Hematopoietic multipotent progenitor cell (in vitro differentiated cells): ENCODE measurements around the gene CORO2B. TPM values are rescaled to one million over a fixed set of nuclear protein-coding genes. Genes with fewer than 3 reads are reported as not detected.
"Not testable (repeated sequence)": the region's sequence is repeated elsewhere in the genome, so short reads cannot be mapped to it uniquely, and the experiment has no call there.

Experiments used
- DNase-seq, 3 donors: peaks; one replicate each; pipeline ENCODE4 v3.0.0-alpha.2; 2011 to 2015; ENCODE audit warnings: low read depth in 2 of 3, low spot score in 2 of 3
- total RNA-seq: library from RNA; depleted of rRNA; stranded (reverse); fragments of >200 nt; gene quantifications from one replicate; pipeline ENCODE4 v1.2.3, GENCODE V29; 2012

Gene CORO2B
- total RNA-seq, 1 donor: under 0.01 TPM

DNA sequence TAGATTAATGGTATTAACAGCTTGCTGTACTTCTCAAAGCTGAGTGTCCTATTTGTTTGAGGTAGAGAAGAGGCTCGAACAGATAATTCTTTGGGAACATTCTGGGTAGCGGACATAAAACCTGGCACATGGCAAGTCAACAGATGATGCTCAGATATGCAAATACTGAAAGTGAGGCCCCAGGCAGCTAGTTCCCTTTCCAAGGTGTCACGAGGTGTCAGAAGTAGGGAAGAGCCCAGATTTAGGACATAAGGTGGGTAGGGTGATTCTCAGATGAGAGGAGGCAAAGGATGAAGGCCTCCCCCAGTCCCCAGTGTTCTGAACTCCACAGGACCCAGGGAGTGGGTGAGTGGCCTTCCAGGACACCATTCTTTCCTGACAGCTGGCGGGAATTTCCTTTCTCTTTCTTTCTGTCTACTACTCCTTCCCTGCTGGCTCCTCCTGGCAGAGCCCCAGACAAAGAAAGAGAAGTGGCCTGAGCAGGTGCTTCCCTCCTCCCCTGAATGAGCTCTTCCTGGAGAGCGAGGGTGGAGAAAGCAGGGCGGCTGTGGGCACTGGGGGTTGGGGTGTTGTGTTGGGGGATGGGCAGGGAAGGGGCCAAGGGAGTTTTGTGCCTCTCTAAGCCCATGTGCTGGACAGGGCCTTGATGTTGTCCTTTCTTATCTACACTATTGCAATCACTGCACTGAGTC lies 87.5 kb downstream of the CORO2B start:
- DNase-seq: peak in 2 of 3 donors; percentile 63 to 85

GRCh38 chr15:68666812-68667450 lies 88.1 kb downstream of the CORO2B start:
- DNase-seq: no peak

GRCh38 chr15:68667800-68668625 lies 89.2 kb downstream of the CORO2B start:
- no peak for DNase-seq

- DNase-seq: no peak
These were observed 90.3 kb downstream of the CORO2B start for GRCh38 chr15:68668926-68669600.

DNA sequence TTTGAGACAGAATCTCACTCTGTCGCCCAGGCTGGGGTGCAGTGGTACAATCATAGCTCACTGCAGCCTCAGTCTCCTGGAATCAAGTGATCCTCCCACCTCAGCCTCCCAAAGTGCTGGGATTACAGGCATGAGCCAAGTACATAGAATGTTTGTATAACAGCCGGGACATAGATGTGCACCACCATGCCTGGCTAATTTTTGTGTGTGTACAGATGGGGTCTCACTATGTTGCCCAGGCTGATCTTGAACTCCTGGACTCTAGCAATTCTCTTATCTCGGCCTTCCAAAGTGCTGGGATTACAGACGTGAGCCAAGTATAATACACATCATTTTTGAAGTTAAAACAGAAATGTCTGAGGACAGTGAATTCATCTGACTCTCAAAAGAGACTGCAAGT lies 93.5 kb downstream of the CORO2B start:
- DNase-seq: no peak

GRCh38 chr15:68672781-68673205 lies 94.0 kb downstream of the CORO2B start:
- no peak for DNase-seq

- DNase-seq: peak in 2 of 3 donors; percentile 32 to 58
These were observed 96.2 kb downstream of the CORO2B start for GRCh38 chr15:68674975-68675374.

DNA sequence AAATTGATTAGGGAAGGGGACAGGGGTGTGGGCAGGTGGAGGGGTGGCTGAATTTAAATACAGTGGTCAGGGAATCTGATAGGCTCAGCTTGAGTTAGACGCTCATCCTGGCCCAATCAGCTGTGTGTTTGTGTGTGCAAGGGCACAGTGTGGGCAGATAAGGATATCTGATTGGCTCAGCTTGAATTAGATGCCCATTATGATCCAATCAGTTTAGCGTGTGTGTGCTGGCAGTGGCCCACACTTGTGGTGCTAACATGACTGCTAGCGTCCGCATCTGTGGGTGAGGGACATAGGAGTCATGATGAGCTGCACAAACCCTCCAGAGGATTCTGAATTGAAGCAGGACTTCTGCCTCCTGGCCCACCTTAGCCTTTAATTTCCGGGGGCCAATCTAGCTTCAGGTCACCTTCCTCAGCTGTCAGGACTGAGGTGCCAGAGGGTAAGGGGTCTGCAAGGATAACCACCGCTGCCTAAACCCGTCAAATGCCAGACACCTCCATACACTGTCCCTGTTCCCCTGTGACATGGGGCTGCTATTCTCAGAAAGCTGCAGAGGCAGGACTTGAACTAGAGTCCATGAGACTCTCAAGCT lies 97.3 kb downstream of the CORO2B start:
- no peak for DNase-seq

DNA sequence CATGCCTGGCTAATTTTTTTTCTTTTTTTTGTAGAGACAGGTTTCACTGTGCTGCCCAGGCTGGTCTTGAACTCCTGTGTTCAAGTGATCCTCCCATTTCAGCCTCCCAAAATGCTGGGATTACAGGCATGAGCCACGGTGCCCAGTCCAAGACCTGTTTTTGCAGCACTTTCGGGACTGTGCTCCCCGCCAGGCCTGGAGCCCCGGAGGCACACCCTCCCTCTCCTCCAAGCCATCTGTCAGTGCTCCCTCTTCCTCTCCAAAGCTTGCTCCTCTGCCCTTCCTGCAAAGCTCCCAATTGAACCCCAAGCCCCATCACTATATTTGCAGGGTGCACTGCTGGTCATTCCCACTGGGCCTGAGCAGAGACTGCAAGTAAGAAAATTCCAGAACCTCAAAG lies 98.1 kb downstream of the CORO2B start:
- DNase-seq: no peak

DNA sequence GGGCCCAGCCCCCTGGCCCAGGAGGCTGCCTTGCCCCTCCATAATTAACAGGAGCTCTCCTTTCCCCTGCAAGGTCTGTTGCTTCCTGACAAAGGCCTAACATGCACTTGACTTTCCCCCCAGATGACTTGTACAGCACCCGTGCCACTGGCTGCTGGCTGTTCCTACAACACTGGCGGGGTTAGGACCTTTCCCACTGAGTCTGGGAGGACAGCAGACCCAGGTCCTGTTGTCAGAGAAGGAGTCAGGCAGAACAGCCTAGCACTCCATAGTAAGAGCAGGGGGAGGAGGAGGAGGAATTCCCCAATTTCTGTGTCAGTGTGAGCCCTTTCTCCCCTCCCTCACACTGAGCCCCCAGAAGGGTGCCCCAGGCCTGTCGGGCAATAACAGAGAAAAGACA lies 99.2 kb downstream of the CORO2B start:
- no peak for DNase-seq

DNA sequence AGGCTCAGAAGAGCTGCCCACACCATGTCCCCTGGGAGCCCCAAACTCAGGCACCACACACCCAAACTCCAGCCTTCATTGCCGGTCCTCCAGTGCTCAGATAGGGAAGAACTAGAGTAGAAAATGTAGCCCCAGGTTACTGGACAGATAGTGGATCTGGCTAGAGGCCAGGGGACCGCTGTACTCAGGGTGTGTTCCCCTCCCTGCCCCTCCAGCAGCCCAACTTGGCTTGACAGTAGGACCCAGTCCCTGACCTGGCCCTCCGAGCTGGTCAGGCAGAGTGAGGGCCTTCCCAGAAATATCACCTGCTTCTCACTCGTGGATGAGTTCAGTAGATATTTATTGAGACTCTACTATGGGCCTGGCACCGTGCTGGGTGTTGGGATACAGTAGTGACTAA lies 100.0 kb downstream of the CORO2B start:
- no peak for DNase-seq

GRCh38 chr15:68679161-68679560 lies 100.4 kb downstream of the CORO2B start:
- no peak for DNase-seq

DNA sequence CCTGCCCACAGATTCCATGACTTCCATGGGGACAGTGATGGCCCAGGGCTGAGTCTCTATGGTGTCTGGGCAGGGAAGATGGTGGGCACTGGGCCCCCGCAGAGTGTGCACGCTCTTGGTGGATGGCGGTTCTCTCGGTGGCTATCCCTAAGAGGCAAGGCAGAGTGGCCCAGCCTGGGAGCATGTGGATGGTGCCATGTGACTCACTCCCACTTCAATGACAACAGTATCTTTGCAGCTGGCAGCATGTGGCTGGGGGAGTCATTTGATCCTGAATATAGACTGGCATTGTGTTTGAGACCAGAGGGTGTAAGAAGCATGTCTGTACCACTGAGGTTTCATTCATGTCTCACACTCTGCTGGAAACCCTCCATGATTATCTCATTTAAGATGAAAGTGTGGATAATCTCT lies 101.2 kb downstream of the CORO2B start:
- DNase-seq: no peak

GRCh38 chr15:68680756-68681155 lies 102.0 kb downstream of the CORO2B start:
- not testable (repeated sequence) for DNase-seq

- no peak for DNase-seq
These were observed 103.0 kb downstream of the CORO2B start for GRCh38 chr15:68681836-68682235.

DNA sequence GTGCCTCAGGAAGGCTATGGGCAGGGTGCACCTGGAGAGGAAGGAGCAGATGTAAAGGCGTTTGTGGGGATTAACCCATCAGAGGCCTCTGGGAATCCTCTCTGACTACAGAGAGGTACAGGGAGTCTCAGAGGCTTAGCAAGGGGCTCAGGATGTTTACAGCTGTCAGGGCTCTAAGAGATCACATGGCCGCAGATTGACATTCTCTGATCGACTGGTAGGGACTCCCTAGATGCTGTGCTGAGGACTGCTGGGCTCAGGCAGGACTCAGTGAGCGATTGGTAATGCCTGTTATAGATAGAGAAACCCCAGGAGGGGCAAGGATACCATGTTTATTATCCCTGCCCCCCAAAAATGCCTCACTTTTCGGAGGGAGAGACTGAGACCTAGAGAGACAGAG lies 103.5 kb downstream of the CORO2B start:
- DNase-seq: no peak

- no peak for DNase-seq
These were observed 104.2 kb downstream of the CORO2B start for GRCh38 chr15:68683026-68683425.

GRCh38 chr15:68683551-68683950 lies 104.8 kb downstream of the CORO2B start:
- no peak for DNase-seq

DNA sequence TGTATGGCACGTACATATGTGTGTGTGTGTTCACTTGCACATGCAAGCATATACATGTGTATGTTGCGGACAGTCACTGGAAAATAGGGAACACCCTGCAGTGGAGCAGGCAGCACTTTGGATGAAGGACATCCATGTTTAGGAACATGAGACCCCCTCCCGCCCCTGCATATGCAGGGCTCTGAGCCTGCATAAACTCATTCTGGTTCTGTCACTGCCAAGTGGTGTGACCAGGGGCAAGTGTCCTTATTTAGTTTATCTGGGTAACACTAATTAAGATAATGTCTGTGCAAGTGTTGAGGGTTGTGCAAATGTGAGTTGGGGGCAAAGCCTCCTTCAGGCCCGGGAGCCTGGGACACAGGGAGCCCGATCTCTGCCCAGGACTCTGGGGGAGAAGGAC lies 105.7 kb downstream of the CORO2B start:
- no peak for DNase-seq

GRCh38 chr15:68687136-68687735 lies 108.4 kb downstream of the CORO2B start:
- DNase-seq: no peak
